Prostate gland (tissue), 2 donors: ENCODE measurements around the gene NIM1K. TPM values are rescaled to one million over a fixed set of nuclear protein-coding genes. Genes with fewer than 3 reads are reported as not detected.

Experiments
- DNase-seq: peaks from one replicate; pipeline ENCODE4 v3.0.0-alpha.2; 2019; ENCODE audit warnings: low spot score
- H3K27ac ChIP-seq, 2 donors: fragments of 200-600 bp; sonication (generic); 2 replicates each; pipeline ENCODE4 v1.5.1; 2017 to 2019
- H3K27me3 ChIP-seq: fragments of 200-600 bp; sonication (generic); replicated peaks from 2 replicates; pipeline ENCODE4 v1.5.1; 2019; ENCODE audit not compliant: insufficient read depth
- H3K36me3 ChIP-seq, 2 donors: fragments of 200-600 bp; sonication (generic); 1 replicate in 1 of 2; 2 replicates in 1 of 2; pipeline versions ENCODE4 v1.5.1 to v1.8.1; 2017 to 2019
- H3K4me1 ChIP-seq: fragments of 200-600 bp; sonication (generic); replicated peaks from 2 replicates; pipeline ENCODE4 v1.5.1; 2019
- H3K4me3 ChIP-seq, 2 donors: fragments of 200-600 bp; sonication (generic); 2 replicates each; pipeline ENCODE4 v1.5.1; 2017 to 2019
- H3K9me3 ChIP-seq: fragments of 200-600 bp; sonication (generic); 2 replicates; pipeline ENCODE4 v1.5.1; 2017
- POLR2A ChIP-seq: fragments of 450-650 bp; IDR thresholded peaks from one replicate; pipeline ENCODE4 v1.6.1; 2016; ENCODE audit warnings: antibody characterized with exemption, mild to moderate bottlenecking
- POLR2AphosphoS5 ChIP-seq: sonication (generic); formaldehyde crosslinking; IDR thresholded peaks from one replicate; pipeline ENCODE4 v1.6.1; 2017; ENCODE audit warnings: antibody characterized with exemption
- WGBS: methylation state at CpG from one replicate; pipeline ENCODE4 v1.1.5; 2018; 5-methylcytosine and 5-hydroxymethylcytosine counted together
- intact Hi-C: fragments of 100-400 bp; cut with DNase I; formaldehyde crosslinking; loops from one replicate; pipeline ENCODE4 v1.14.2; 2022
- total RNA-seq, 2 donors: library from RNA; depleted of rRNA; stranded (reverse); fragments of >200 nt; gene quantifications; one replicate each; pipeline ENCODE4 v1.1.0, GENCODE V29; 2016
- TF ChIP-seq, protein P1 (sequence below), 4 experiments: fragments of 200-600 bp in 2 of 4; fragments of 450-650 bp in 2 of 4; sonication (generic) in 2 of 4; IDR thresholded peaks; 1 replicate in 3 of 4; 2 replicates in 1 of 4; pipeline ENCODE4 v1.5.1; 2016 to 2019; ENCODE audit warnings: antibody characterized with exemption in 4 of 4, mild to moderate bottlenecking in 2 of 4, moderate library complexity in 2 of 4

NIM1K gene
- total RNA-seq, 2 donors from 2014 or later = 0.14 TPM; not detected in 1

DNA sequence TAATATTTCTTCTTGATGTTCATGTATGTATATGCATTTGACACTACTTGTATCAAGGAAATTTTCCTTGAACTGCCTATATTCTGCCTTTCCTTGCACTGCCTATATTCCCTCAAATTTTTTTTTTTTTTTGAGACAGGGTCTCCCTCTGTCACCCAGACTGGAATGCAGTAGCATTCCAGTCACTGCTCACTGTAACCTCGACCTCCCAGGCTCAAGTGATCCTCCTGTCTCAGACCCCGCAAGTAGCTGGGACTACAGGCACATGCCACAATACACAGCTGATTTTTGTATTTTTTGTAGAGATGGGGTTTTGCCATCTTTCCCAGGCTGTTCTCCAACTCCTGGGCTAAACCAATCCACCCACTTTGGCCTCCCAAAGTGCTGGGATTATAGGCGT lies 117.1 kb downstream of the NIM1K start:
- no peaks in the 10 kb centered on the region for H3K9me3 ChIP-seq
- H3K4me1 ChIP-seq = no peaks in the 10 kb centered on the region
- H3K36me3 ChIP-seq = no peaks in the 10 kb centered on the region
- intact Hi-C loops = loop anchor here (10.0 kb wide), 1 partner anchor 76 kb away; no protein-coding TSS in a partner anchor
- H3K27me3 ChIP-seq = no peaks in the 10 kb centered on the region
- TF ChIP-seq, protein P1, sequence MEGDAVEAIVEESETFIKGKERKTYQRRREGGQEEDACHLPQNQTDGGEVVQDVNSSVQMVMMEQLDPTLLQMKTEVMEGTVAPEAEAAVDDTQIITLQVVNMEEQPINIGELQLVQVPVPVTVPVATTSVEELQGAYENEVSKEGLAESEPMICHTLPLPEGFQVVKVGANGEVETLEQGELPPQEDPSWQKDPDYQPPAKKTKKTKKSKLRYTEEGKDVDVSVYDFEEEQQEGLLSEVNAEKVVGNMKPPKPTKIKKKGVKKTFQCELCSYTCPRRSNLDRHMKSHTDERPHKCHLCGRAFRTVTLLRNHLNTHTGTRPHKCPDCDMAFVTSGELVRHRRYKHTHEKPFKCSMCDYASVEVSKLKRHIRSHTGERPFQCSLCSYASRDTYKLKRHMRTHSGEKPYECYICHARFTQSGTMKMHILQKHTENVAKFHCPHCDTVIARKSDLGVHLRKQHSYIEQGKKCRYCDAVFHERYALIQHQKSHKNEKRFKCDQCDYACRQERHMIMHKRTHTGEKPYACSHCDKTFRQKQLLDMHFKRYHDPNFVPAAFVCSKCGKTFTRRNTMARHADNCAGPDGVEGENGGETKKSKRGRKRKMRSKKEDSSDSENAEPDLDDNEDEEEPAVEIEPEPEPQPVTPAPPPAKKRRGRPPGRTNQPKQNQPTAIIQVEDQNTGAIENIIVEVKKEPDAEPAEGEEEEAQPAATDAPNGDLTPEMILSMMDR (IDR thresholded peaks at IDR 0.05) = no peak
- no peak for TF ChIP-seq POLR2AphosphoS5
- no peak for TF ChIP-seq POLR2A
- 37% methylated on average over 3 of the region's 3 CpGs for WGBS
- H3K27ac ChIP-seq = peak overlapping the region; percentile 14 to 38
- no peak overlapping the region for H3K4me3 ChIP-seq
- no peak for DNase-seq

DNA sequence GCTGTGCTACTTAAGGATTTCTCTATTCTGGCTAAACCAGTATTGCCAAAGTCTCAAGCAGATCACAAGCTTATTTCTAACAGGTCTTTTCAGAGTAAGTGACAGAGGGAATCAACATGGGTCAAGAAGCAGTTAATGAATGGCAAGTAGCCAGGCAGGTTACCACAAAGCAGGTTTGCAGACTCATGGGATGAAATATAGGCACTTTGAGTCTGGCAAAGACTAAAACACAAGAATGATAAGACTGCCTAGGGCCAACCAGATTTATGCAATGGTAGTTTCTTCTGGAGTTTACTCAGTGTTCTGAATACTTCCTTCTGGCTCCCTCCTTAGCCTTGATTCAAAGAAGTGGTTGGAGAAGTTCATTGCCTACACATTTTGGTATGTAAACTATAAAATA lies 117.6 kb downstream of the NIM1K start:
- no peaks in the 10 kb centered on the region for H3K36me3 ChIP-seq
- no peaks in the 10 kb centered on the region for H3K9me3 ChIP-seq
- no peak overlapping the region for H3K4me3 ChIP-seq
- no peaks in the 10 kb centered on the region for H3K4me1 ChIP-seq
- peak overlapping the region; percentile 14 to 38 for H3K27ac ChIP-seq
- intact Hi-C loops = loop anchor here (5.0 to 10.0 kb wide), 6 partner anchors 75 to 1498 kb away; partner anchors contain the start of genes MRPS30, TMEM267 and ZNF131
- no peaks in the 10 kb centered on the region for H3K27me3 ChIP-seq
- peak; percentile 59 for DNase-seq
- TF ChIP-seq, protein P1 (IDR thresholded peaks at IDR 0.05) = no peak
- TF ChIP-seq POLR2AphosphoS5 (peak; percentile 26), POLR2A (no peak)

DNA sequence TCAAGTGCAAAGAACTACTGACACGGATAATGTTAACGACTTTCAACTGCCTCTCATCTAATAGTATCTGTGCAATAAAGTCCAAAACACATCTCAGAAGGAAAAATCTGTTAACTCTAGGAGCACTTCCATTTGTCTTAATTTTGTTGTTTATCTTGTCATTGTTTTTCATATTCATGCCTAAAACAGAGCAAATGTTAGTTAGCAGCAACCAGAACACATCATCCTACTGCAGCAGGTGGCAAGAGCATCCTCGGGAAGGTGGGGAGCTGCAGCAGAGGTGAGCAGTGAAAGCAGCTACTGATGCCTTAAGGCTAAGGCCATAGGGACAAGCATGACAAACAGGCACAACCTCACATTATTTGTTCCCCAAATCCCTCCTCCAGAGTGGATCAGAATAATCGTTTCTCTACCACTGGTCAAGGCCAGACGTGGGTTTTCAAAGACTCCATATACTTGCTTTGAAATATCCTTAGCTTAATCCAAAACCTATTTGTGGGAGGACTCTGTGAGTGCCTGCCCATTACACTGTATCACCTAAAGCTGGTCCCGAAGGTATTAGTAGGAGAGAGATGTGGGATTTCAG lies 120.1 kb downstream of the NIM1K start:
- Histone ChIP-seq H3K27me3 (no peaks in the 10 kb centered on the region), H3K4me1 (no peaks in the 10 kb centered on the region), H3K36me3 (no peaks in the 10 kb centered on the region), H3K27ac (peak overlapping the region; percentile 90 to 92), H3K4me3 (peak overlapping the region; percentile 68 to 81), H3K9me3 (no peaks in the 10 kb centered on the region)
- DNase-seq = no peak
- intact Hi-C loops = loop anchor here (5.0 to 10.0 kb wide), 5 partner anchors 170 to 1495 kb away; partner anchors contain the start of genes MRPS30, TMEM267 and ZNF131
- TF ChIP-seq, protein P1 (IDR thresholded peaks at IDR 0.05) = no peak
- TF ChIP-seq POLR2AphosphoS5 (no peak), POLR2A (no peak)
- WGBS = 17% methylated on average over 6 of the region's 6 CpGs

DNA sequence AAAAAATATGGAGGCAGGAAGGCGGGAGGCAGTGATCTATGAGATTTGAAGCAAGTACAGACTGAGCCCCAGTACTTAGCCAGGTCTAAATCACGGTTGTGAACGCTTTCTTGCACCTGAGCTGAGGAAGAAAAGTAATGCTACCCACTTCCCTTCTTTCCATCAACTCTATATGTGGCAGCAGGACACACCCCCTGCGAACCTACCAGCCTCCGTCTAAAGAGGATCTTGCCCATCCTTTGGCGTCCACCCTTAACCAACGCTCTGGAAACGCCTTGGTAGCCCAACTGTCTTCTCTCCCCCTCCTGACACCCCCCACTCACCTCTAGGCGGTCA lies 120.6 kb downstream of the NIM1K start:
- intact Hi-C loops = loop anchor here (5.0 to 10.0 kb wide), 5 partner anchors 170 to 1495 kb away; partner anchors contain the start of genes MRPS30, TMEM267 and ZNF131
- H3K4me3 ChIP-seq = peak overlapping the region; percentile 68 to 81
- no peaks in the 10 kb centered on the region for H3K4me1 ChIP-seq
- H3K27ac ChIP-seq = peak overlapping the region; percentile 90 to 92
- H3K27me3 ChIP-seq = no peaks in the 10 kb centered on the region
- DNase-seq = no peak
- 0% methylated on average over 9 of the region's 9 CpGs for WGBS
- TF ChIP-seq POLR2A (no peak), POLR2AphosphoS5 (no peak)
- TF ChIP-seq, protein P1 (IDR thresholded peaks at IDR 0.05) = no peak
- H3K9me3 ChIP-seq = no peaks in the 10 kb centered on the region
- no peaks in the 10 kb centered on the region for H3K36me3 ChIP-seq
